ENCODE measurements around the gene NRP1. TPM values are rescaled to one million over a fixed set of nuclear protein-coding genes. Genes with fewer than 3 reads are reported as not detected.

NRP1 gene
- total and polyA plus RNA-seq, 2 of the 8 experiments (the other 6 are each of a cell fraction or from before 2014, with no cell fraction given) = 1.2 to 2.1 TPM

DNA sequence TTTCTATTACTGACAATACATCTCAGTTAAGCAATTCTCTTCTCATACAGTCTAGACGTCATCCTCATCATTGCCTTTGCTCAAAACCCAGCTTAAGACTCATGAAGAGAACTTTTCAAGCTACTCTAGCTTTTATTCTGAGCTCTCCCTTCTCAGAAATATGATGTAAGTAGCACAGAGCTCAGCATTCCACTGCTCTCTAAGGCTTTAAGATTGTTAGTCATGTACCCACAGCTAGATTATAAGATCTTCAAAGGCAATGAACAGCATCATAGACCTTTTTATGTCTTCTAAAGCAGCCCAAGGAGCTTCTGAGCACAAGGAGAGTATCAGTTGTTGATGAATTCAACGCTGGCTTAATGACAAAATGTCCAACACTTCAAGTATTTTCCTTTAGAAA, 119.3 kb downstream of the NRP1 start:
- no peak overlapping the region for H3K4ac ChIP-seq (replicated peaks; ENCODE audit: insufficient read length, low read depth, low read length)
- no peaks in the 10 kb centered on the region for H3K79me2 ChIP-seq (ENCODE audit: control insufficient read depth in 1 of 2, insufficient read depth in 2 of 2, low read length in 2 of 2)
- no peaks in the 10 kb centered on the region for H3K9me3 ChIP-seq (ENCODE audit: insufficient read depth in 2 of 2, low read depth in 1 of 2, low read length in 1 of 2)
- H2BK15ac ChIP-seq (ENCODE audit: low read length) = no peak overlapping the region
- H3K4me3 ChIP-seq (ENCODE audit: extremely low read depth in 1 of 4, insufficient read depth in 2 of 4, low read depth in 3 of 4, low read length in 4 of 4) = no peak overlapping the region
- no peak overlapping the region for H2BK5ac ChIP-seq (ENCODE audit: low read depth, low read length)
- no peak overlapping the region for H3K9ac ChIP-seq (replicated peaks in 1 of 4; ENCODE audit: extremely low read depth in 1 of 4, low read depth in 3 of 4, low read length in 3 of 4)
- no peak overlapping the region for H4K5ac ChIP-seq (ENCODE audit: insufficient read length, low read depth, low read length)
- no peak overlapping the region for H2BK120ac ChIP-seq (replicated peaks; ENCODE audit: low read depth, low read length)
- no peaks in the 10 kb centered on the region for H3K4me1 ChIP-seq (replicated peaks in 1 of 4; ENCODE audit: control insufficient read depth in 3 of 4, insufficient read depth in 4 of 4, low read length in 3 of 4)
- H3K23me2 ChIP-seq (ENCODE audit: low read depth, low read length) = no peaks in the 10 kb centered on the region
- no peaks in the 10 kb centered on the region for H4K20me1 ChIP-seq (replicated peaks in 1 of 2; ENCODE audit: control insufficient read depth in 1 of 2, insufficient read depth in 2 of 2, low read length in 2 of 2)
- no peak overlapping the region for H3K27ac ChIP-seq (ENCODE audit: low read depth, low read length)
- H3K4me2 ChIP-seq (ENCODE audit: insufficient read depth in 1 of 2, low read depth in 2 of 2, low read length in 2 of 2) = no peak overlapping the region
- H2AFZ ChIP-seq (ENCODE audit: low read length) = no peak overlapping the region
- H2BK20ac ChIP-seq (ENCODE audit: low read length) = no peak overlapping the region
- H3K23ac ChIP-seq (ENCODE audit: insufficient read length) = no peak overlapping the region
- no peaks in the 10 kb centered on the region for H3K36me3 ChIP-seq (ENCODE audit: control insufficient read depth in 2 of 4, insufficient read depth in 4 of 4, low read length in 3 of 4)
- H3K79me1 ChIP-seq (ENCODE audit: low read depth, low read length) = no peaks in the 10 kb centered on the region
- no peak overlapping the region for H3K56ac ChIP-seq (replicated peaks; ENCODE audit: insufficient read length, low read depth, low read length)
- H4K8ac ChIP-seq (ENCODE audit: extremely low read depth, insufficient read depth, low read length) = no peak overlapping the region
- no peak overlapping the region for H3K14ac ChIP-seq (ENCODE audit: insufficient read length)
- ChIA-PET CTCF (ENCODE audit: partially characterized antibody) (interaction anchor here (0.9 kb wide), 1 partner anchor 1339 kb away, joined by 3 read pairs; no protein-coding TSS in a partner anchor), POLR2A (ENCODE audit: partially characterized antibody) (no interaction called here)
- no peak overlapping the region for H2AK5ac ChIP-seq (ENCODE audit: low read depth, low read length)
- no peak overlapping the region for H2BK12ac ChIP-seq (ENCODE audit: low read depth, low read length)
- no peak overlapping the region for H4K91ac ChIP-seq (replicated peaks; ENCODE audit: insufficient read length, low read length)
- 47% methylated on average over 2 of the region's 2 CpGs; no CpG with 5 or more reads in 1 of the 2 experiments for WGBS, 2 experiments (ENCODE audit: extremely low coverage in 1 of 2, insufficient coverage in 1 of 2, insufficient read length in 1 of 2, insufficient replicate concordance in 2 of 2, low coverage in 1 of 2, low lambda C conversion rate in 2 of 2, missing lambda C conversion rate in 1 of 2)
- no peak for DNase-seq (ENCODE audit: low read depth in 1 of 2, low spot score in 2 of 2)
- H3K27me3 ChIP-seq (replicated peaks in 1 of 4; ENCODE audit: control insufficient read depth in 3 of 4, extremely low read depth in 1 of 4, insufficient read depth in 3 of 4, low read length in 3 of 4) = no peaks in the 10 kb centered on the region; a peak in 1 of 7 replicates
- no peak for FAIRE-seq
- no peak overlapping the region for H3K18ac ChIP-seq (ENCODE audit: extremely low read depth, low read length)
- TF ChIP-seq SP1 (IDR thresholded peaks at IDR 0.05; ENCODE audit: low read depth, low read length) = no peak
- TF ChIP-seq POLR2A (IDR thresholded peaks at IDR 0.05; ENCODE audit: control extremely low read depth in 1 of 2, low read depth in 2 of 2, low read length in 2 of 2) = no peak
- TF ChIP-seq SP2 (IDR thresholded peaks at IDR 0.05; ENCODE audit: low read length) = no peak
- TF ChIP-seq JUND (IDR thresholded peaks at IDR 0.05; ENCODE audit: low read length) = no peak
- TF ChIP-seq, protein P1, sequence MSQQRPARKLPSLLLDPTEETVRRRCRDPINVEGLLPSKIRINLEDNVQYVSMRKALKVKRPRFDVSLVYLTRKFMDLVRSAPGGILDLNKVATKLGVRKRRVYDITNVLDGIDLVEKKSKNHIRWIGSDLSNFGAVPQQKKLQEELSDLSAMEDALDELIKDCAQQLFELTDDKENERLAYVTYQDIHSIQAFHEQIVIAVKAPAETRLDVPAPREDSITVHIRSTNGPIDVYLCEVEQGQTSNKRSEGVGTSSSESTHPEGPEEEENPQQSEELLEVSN (IDR thresholded peaks at IDR 0.05) = no peak
- no peak for TF ChIP-seq JUN (IDR thresholded peaks at IDR 0.05; ENCODE audit: low read depth, low read length)
- TF ChIP-seq, protein P2, sequence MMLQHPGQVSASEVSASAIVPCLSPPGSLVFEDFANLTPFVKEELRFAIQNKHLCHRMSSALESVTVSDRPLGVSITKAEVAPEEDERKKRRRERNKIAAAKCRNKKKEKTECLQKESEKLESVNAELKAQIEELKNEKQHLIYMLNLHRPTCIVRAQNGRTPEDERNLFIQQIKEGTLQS (IDR thresholded peaks at IDR 0.05; ENCODE audit: insufficient read depth, low read depth, low read length) = no peak
- TF ChIP-seq YY1 (IDR thresholded peaks at IDR 0.05; ENCODE audit: low read depth, low read length) = no peak
- no peak for TF ChIP-seq SAP30 (IDR thresholded peaks at IDR 0.05; ENCODE audit: insufficient read depth, insufficient replicate concordance, low read length)
- no peak for TF ChIP-seq HDAC2 (IDR thresholded peaks at IDR 0.05; ENCODE audit: borderline replicate concordance in 1 of 2, low read depth in 2 of 2, low read length in 2 of 2)
- TF ChIP-seq PHF8 (conservative IDR thresholded peaks at IDR 0.05; ENCODE audit: low read depth, low read length) = no peak
- no peak for TF ChIP-seq CEBPB (IDR thresholded peaks at IDR 0.05; ENCODE audit: low read depth, low read length)
- no peak for TF ChIP-seq FOSL1 (IDR thresholded peaks at IDR 0.05; ENCODE audit: insufficient read depth, low read depth, low read length)
- TF ChIP-seq EZH2 (IDR thresholded peaks at IDR 0.05; ENCODE audit: low read depth, low read length, severe bottlenecking) = no peak
